Liver (tissue), 3 donors: ENCODE results near the gene ZNF770.
"Not testable (repeated sequence)": the region's sequence is repeated elsewhere in the genome, so short reads cannot be mapped to it uniquely, and the experiment has no call there.

Experiments used
- EGR1 ChIP-seq, 2 donors: IDR thresholded peaks; 2 replicates each; pipeline ENCODE4 v1.6.1; 2016 to 2018; ENCODE audit warnings: antibody characterized with exemption in 2 of 2, low read depth in 2 of 2
- FOXA1 ChIP-seq: IDR thresholded peaks from 2 replicates; pipeline ENCODE4 v1.6.1; 2016; ENCODE audit warnings: antibody characterized with exemption
- GABPA ChIP-seq, 2 donors: IDR thresholded peaks in 1 of 2; conservative IDR thresholded peaks in 1 of 2; 2 replicates each; pipeline ENCODE4 v1.6.1; 2016; ENCODE audit warnings: antibody characterized with exemption in 2 of 2, mild to moderate bottlenecking in 1 of 2, moderate library complexity in 1 of 2
- HNF4A ChIP-seq, 2 donors: conservative IDR thresholded peaks; 2 replicates each; pipeline ENCODE4 v1.6.1; 2016; ENCODE audit warnings: antibody characterized with exemption in 2 of 2, mild to moderate bottlenecking in 2 of 2
- JUND ChIP-seq, 2 donors: IDR thresholded peaks; 2 replicates each; pipeline ENCODE4 v1.6.1; 2016; ENCODE audit warnings: antibody characterized with exemption in 2 of 2
- NR2F2 ChIP-seq: IDR thresholded peaks from 2 replicates; pipeline ENCODE4 v1.6.1; 2016; ENCODE audit warnings: antibody characterized with exemption
- SP1 ChIP-seq: IDR thresholded peaks from 2 replicates; pipeline ENCODE4 v1.6.1; 2018; ENCODE audit warnings: antibody characterized with exemption, mild to moderate bottlenecking
- YY1 ChIP-seq: IDR thresholded peaks from 2 replicates; pipeline ENCODE4 v1.6.1; 2016; ENCODE audit warnings: antibody characterized with exemption, mild to moderate bottlenecking
- TF ChIP-seq, protein P1 (sequence below): fragments of 150-350 bp; IDR thresholded peaks from 2 replicates; pipeline ENCODE4 v1.5.1; 2017; ENCODE audit warnings: improper control_type of control experiment, low read depth, low read length; ENCODE audit not compliant: missing input control
- TF ChIP-seq, protein P2 (sequence below): IDR thresholded peaks from 2 replicates; pipeline ENCODE4 v1.6.1; 2016; ENCODE audit warnings: antibody characterized with exemption, mild to moderate bottlenecking
- TF ChIP-seq, protein P3 (sequence below): IDR thresholded peaks from 2 replicates; pipeline ENCODE4 v1.6.1; 2016; ENCODE audit warnings: antibody characterized with exemption
- TF ChIP-seq, protein P4 (sequence below): IDR thresholded peaks from 2 replicates; pipeline ENCODE4 v1.6.1; 2016; ENCODE audit warnings: antibody characterized with exemption
- TF ChIP-seq, protein P5 (sequence below): IDR thresholded peaks from 2 replicates; pipeline ENCODE4 v1.6.1; 2016; ENCODE audit warnings: antibody characterized with exemption
- donor health status: healthy.
- donor health status: healthy.

DNA sequence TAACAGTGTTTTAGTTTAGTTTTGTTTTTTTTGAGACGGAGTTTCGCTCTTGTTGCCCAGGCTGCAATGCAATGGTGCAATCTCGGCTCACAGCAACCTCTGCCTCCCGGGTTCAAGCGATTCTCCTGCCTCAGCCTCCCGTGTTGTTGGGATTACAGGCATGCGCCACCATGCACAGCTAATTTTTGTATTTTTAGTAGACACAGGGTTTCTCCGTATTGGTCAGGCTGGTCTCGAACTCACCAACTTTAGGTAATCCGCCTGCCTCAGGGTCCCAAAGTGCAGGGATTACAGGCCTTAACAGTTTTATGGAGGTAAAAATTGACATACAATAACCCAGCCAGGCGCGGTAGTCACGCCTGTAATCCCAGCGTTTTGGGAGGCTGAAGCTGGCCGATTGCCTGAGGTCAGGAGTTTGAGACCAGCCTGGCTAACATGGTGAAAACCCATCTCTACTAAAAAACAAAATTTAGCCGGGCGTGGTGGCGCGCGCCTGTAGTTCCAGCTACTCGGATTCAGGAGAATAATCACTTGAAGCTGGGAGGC is 17.9 kb downstream of the ZNF770 start:
- TF ChIP-seq, protein P1, sequence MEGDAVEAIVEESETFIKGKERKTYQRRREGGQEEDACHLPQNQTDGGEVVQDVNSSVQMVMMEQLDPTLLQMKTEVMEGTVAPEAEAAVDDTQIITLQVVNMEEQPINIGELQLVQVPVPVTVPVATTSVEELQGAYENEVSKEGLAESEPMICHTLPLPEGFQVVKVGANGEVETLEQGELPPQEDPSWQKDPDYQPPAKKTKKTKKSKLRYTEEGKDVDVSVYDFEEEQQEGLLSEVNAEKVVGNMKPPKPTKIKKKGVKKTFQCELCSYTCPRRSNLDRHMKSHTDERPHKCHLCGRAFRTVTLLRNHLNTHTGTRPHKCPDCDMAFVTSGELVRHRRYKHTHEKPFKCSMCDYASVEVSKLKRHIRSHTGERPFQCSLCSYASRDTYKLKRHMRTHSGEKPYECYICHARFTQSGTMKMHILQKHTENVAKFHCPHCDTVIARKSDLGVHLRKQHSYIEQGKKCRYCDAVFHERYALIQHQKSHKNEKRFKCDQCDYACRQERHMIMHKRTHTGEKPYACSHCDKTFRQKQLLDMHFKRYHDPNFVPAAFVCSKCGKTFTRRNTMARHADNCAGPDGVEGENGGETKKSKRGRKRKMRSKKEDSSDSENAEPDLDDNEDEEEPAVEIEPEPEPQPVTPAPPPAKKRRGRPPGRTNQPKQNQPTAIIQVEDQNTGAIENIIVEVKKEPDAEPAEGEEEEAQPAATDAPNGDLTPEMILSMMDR: not testable (repeated sequence)
- TF ChIP-seq, protein P2, sequence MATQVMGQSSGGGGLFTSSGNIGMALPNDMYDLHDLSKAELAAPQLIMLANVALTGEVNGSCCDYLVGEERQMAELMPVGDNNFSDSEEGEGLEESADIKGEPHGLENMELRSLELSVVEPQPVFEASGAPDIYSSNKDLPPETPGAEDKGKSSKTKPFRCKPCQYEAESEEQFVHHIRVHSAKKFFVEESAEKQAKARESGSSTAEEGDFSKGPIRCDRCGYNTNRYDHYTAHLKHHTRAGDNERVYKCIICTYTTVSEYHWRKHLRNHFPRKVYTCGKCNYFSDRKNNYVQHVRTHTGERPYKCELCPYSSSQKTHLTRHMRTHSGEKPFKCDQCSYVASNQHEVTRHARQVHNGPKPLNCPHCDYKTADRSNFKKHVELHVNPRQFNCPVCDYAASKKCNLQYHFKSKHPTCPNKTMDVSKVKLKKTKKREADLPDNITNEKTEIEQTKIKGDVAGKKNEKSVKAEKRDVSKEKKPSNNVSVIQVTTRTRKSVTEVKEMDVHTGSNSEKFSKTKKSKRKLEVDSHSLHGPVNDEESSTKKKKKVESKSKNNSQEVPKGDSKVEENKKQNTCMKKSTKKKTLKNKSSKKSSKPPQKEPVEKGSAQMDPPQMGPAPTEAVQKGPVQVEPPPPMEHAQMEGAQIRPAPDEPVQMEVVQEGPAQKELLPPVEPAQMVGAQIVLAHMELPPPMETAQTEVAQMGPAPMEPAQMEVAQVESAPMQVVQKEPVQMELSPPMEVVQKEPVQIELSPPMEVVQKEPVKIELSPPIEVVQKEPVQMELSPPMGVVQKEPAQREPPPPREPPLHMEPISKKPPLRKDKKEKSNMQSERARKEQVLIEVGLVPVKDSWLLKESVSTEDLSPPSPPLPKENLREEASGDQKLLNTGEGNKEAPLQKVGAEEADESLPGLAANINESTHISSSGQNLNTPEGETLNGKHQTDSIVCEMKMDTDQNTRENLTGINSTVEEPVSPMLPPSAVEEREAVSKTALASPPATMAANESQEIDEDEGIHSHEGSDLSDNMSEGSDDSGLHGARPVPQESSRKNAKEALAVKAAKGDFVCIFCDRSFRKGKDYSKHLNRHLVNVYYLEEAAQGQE: not testable (repeated sequence)
- TF ChIP-seq NR2F2; YY1; EGR1 (IDR thresholded peaks at IDR 0.05; ENCODE audit: low read depth in 2 of 2); FOXA1; JUND (IDR thresholded peaks at IDR 0.05); SP1; GABPA (IDR thresholded peaks at IDR 0.05 in 1 of 2, conservative IDR thresholded peaks at IDR 0.05 in 1 of 2); HNF4A (conservative IDR thresholded peaks at IDR 0.05): not testable (repeated sequence)
- TF ChIP-seq, protein P3, sequence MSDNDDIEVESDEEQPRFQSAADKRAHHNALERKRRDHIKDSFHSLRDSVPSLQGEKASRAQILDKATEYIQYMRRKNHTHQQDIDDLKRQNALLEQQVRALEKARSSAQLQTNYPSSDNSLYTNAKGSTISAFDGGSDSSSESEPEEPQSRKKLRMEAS: not testable (repeated sequence)
- TF ChIP-seq, protein P4, sequence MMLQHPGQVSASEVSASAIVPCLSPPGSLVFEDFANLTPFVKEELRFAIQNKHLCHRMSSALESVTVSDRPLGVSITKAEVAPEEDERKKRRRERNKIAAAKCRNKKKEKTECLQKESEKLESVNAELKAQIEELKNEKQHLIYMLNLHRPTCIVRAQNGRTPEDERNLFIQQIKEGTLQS: not testable (repeated sequence)
- TF ChIP-seq, protein P5, sequence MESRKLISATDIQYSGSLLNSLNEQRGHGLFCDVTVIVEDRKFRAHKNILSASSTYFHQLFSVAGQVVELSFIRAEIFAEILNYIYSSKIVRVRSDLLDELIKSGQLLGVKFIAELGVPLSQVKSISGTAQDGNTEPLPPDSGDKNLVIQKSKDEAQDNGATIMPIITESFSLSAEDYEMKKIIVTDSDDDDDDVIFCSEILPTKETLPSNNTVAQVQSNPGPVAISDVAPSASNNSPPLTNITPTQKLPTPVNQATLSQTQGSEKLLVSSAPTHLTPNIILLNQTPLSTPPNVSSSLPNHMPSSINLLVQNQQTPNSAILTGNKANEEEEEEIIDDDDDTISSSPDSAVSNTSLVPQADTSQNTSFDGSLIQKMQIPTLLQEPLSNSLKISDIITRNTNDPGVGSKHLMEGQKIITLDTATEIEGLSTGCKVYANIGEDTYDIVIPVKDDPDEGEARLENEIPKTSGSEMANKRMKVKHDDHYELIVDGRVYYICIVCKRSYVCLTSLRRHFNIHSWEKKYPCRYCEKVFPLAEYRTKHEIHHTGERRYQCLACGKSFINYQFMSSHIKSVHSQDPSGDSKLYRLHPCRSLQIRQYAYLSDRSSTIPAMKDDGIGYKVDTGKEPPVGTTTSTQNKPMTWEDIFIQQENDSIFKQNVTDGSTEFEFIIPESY: not testable (repeated sequence)
